Measurements from ENCODE around the gene MAPK11.

GRCh38 chr22:50315289-50316113 lies 45.3 kb upstream of the MAPK11 start:
- TF ChIP-seq TARDBP (IDR thresholded peaks at IDR 0.05) = no peak
- no peak for TF ChIP-seq SUZ12 (IDR thresholded peaks at IDR 0.05)
- TF ChIP-seq ELF4 (IDR thresholded peaks at IDR 0.05) = no peak
- no peak for TF ChIP-seq SP1 (IDR thresholded peaks at IDR 0.05)
- TF ChIP-seq L3MBTL2 (conservative IDR thresholded peaks at IDR 0.05) = no peak
- no peak for TF ChIP-seq ARNT (IDR thresholded peaks at IDR 0.05)
- no peak for TF ChIP-seq FOXM1 (IDR thresholded peaks at IDR 0.05; ENCODE audit: borderline replicate concordance)
- TF ChIP-seq BHLHE40 (IDR thresholded peaks at IDR 0.05; ENCODE audit: borderline replicate concordance) = no peak

Measured in HEK293T (cell line).